SU-DHL-6 (cell line): ENCODE results near the gene ABCG8.

Experiments
- CTCF ChIP-seq: fragments of 200-600 bp; sonication (generic); IDR thresholded peaks from one replicate; pipeline ENCODE4 v1.5.1; 2017; ENCODE audit warnings: antibody characterized with exemption, mild to moderate bottlenecking, low read length, moderate library complexity; ENCODE audit not compliant: insufficient read depth, poor library complexity, severe bottlenecking
- EZH2phosphoT487 ChIP-seq: fragments of 200-600 bp; sonication (generic), shearing (Covaris generic); conservative IDR thresholded peaks from 2 replicates; pipeline ENCODE4 v1.6.1; 2018; ENCODE audit warnings: mild to moderate bottlenecking, antibody characterized with exemption, low read length, moderate library complexity, mixed read lengths

GRCh38 chr2:43837033-43837432 is 1.7 kb upstream of the ABCG8 start:
- TF ChIP-seq CTCF (no peak), EZH2phosphoT487 (no peak)
